Sigmoid colon (tissue), 4 donors: ENCODE measurements around the gene TBCD.

ENCODE experiments used
- CTCF ChIP-seq, 4 experiments: fragments of 450-650 bp in 3 of 4; fragments of 200-600 bp in 1 of 4; IDR thresholded peaks; one replicate each; pipeline ENCODE4 v1.5.1; 2016 to 2019; ENCODE audit warnings: antibody characterized with exemption in 4 of 4, mild to moderate bottlenecking in 3 of 4, moderate library complexity in 2 of 4
- EP300 ChIP-seq, 4 donors: sonication (generic); formaldehyde crosslinking; IDR thresholded peaks; one replicate each; pipeline ENCODE4 v1.6.1; 2017; ENCODE audit warnings: antibody characterized with exemption in 4 of 4

GRCh38 chr17:82826956-82827355 is 75.1 kb downstream of the TBCD start:
- no peak for TF ChIP-seq CTCF (IDR thresholded peaks at IDR 0.05)
- TF ChIP-seq EP300 (IDR thresholded peaks at IDR 0.05) = no peak
